GM10847 (cell line): ENCODE measurements around the gene RTL9.

Source experiments
- POLR2A ChIP-seq: IDR thresholded peaks from 2 replicates; pipeline ENCODE4 v1.6.1; 2011; ENCODE audit not compliant: insufficient read length; ENCODE audit errors: extremely low read depth

Gene RTL9

DNA sequence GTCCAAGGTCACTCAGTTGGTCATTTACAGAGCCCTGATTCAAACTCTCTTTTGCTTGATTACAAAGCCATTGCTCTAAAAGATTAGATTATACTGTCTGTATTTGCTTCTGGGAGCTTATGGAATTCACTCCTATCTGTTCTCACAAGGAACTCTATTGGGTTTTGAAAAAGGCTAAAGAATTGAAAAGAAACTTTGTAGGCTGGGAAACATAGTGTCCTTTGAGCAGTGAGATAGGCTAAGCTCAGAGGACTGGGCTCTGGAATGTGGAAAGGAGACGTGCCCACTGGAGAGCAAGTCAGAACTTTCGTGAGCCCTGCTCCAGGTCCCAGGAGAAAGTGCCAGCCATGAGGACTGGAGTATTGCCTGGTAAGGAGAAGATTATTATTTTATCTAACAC lies at the start of gene RTL9:
TSS of gene RTL9 (plus strand) at position 301 of the 400 bp plus-strand sequence. CDS start 91,770 bp downstream, outside the sequence.
- TF ChIP-seq POLR2A, result no peak

- no peak for TF ChIP-seq POLR2A
These were observed 48.5 kb upstream of the RTL9 start for GRCh38 chrX:110310000-110310790.

GRCh38 chrX:110310896-110311295 lies 47.8 kb upstream of the RTL9 start:
- no peak for TF ChIP-seq POLR2A

DNA sequence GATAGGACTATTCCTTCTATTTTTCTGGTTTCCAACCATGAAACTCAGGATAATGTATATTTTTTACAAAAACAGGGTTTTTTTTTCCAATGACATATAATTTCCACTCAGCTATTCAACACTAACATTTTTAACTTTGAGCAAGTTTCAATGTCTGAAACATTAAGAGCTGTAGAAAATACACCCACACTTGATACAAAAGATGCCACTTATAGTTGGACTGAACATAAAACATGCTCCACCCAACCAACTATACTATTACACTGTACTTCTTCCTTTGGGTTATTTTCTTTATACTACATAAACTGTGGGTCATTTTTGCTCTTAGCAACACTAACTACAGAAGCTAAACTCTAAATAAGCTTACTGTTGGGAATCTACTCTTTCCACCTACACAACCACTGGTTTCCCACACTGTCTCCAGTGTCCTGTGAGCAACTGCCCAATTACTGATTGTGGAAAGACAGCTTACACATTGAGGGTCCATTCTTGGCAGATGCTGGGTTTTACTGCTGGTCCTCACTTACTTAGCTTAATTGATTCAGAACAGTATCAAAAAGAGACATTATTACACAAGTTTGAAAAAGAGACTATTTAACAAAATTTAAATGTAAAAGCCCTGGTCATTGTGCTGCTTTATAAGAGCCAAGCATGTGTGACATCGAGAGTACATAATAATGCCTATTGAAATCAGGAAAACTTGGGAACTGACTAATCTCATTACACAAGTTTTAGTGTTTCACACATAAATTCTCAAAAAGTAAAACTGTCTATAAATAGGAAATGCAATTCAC lies 47.0 kb upstream of the RTL9 start:
- no peak for TF ChIP-seq POLR2A

- no peak for TF ChIP-seq POLR2A
These were observed 43.1 kb upstream of the RTL9 start for GRCh38 chrX:110315551-110315950.

DNA sequence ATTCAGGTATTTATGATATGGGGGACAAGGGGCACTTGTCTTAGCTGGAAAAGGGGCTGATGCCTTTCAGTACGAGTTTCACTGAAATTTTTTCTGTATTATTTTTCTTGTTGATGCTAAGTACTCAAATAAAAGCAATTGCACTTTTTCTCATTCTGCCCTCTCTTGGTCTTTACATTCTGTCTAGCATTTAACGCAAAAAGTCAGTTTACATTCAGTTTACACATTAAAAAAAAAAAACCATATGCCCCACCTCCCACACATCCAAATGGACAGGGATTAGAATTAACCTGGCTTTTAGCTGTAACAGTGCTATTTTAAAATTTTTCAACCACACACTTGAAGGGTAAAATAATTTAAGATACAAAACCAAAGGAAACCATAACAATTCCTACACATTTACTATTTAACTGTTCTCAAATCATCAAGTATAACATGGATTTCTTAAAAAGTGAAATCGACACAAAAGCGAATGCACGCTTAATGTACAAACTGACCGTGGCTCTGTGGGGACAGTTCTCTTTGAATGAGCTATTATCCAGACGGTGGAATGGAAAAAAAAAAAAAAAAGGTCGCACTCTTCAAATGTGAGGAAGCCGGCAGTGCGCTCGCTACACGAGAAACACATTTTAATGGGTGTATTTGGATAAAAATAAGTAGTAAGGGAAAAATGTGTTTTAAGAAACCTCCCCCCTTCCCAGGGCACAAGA lies 42.1 kb upstream of the RTL9 start:
- no peak for TF ChIP-seq POLR2A

- TF ChIP-seq POLR2A, result no peak
These were observed 41.4 kb upstream of the RTL9 start for GRCh38 chrX:110317061-110317819.

DNA sequence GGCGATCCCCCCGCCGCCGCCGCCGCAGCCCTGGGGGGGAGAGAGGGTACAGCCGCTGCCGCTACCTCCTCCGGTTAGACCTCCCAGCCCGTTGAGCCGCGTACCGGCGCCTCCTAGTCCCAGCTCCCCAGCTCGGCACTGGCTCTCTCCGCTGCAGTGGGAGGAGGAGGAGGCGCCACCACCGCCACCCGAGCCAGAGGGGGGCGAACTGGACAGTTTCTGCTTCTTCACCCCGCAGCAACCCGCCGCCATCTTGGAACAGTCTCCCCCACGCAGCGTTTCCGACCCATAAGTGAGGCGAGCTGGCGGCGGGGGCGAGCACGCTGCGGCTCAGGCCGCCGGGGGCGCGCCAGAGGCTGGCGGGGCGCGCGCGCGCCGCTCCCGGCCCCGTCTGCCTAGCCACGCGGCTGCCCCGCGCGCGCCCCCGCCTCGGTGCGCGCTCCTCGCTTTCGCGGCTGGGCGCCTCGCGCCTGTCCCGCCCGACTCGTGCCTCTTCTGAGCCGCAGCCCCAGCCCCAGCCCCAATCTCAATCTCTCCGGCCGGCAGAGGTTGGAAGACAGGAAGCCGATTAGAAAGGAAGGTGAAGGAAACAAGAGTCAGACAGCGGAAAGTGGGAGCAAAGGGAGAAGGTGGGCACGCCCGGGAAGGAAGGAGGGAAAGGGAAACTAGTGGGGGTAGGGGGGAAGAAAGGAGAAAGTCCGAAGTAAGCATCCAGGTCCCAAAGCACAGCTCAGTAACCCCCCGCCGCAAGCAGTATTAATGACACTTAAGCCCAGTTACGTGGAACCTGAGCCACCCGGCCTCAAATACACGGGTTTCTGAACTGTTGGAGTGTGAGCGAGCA lies 40.6 kb upstream of the RTL9 start, which contains the start of gene AMMECR1:
TSS of gene AMMECR1 (minus strand) at position 266 of the 844 bp plus-strand sequence. CDS start at position 252, 14 bp downstream.
- peak; percentile 69 for TF ChIP-seq POLR2A

- no peak for TF ChIP-seq POLR2A
These were observed 40.0 kb upstream of the RTL9 start for GRCh38 chrX:110318664-110318968.

DNA sequence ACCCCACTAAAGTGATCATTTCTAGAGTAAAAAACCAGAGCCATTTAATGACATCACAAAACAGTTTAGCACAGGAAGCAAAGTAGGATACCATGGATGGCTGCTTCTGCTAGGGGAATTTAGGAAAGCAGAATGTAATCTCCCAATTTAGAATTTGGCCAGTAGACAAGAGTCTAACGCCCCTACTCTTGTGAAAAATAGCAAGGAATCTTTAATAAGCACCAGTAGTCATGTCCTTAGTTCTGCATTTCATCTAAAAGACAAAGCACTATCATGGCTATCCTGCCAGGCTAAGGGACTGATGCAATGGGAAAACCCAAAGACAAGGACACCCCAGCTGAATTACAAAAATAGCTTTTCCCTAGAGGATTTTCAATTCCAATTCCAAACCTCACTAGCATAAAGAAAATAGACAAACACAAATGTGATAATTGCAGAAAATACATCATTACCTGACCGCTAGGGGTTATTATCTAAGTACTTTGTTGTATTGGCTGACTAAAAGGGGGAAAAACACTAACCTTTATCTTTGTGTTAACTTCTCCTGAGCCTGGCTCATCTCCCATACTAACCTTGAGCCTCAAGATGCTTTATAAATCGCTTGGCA lies 38.2 kb upstream of the RTL9 start:
- TF ChIP-seq POLR2A, result no peak

- no peak for TF ChIP-seq POLR2A
These were observed 37.6 kb upstream of the RTL9 start for GRCh38 chrX:110321081-110321480.

- TF ChIP-seq POLR2A, result no peak
These were observed 37.0 kb upstream of the RTL9 start for GRCh38 chrX:110321670-110322069.

- TF ChIP-seq POLR2A, result no peak
These were observed 36.0 kb upstream of the RTL9 start for GRCh38 chrX:110322603-110323002.

DNA sequence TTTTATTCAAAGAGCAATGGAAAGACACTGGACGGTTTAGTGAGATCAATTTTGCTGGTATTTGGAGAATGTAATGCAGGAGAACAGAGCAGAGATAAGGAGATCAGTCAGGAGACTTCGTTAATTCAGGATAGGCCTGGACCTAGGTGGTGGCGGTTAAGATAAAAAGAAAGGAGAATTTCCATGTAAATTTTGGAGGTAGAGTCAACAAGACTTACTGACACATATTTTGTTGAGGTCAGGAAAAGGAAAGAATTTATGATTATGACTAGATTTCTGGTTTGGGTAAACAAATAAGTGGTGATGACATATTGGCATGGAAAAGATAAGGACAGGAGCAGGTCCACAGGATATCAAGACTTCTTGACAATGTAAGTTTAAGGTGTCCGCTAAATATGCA lies 31.9 kb upstream of the RTL9 start:
- no peak for TF ChIP-seq POLR2A
